ENCODE results near the gene TMEM158.

GRCh38 chr3:45180899-45181298 is 45.2 kb downstream of the TMEM158 start:
- TF ChIP-seq CTCF (IDR thresholded peaks at IDR 0.05) (no peak), POLR2AphosphoS5 (IDR thresholded peaks at IDR 0.05; ENCODE audit: insufficient read depth in 1 of 2, low read depth in 1 of 2) (no peak), POLR2A (IDR thresholded peaks at IDR 0.05) (no peak)

All from vagina (tissue), 2 donors.